ENCODE measurements around the gene PDCD1LG2. TPM values are rescaled to one million over a fixed set of nuclear protein-coding genes. Genes with fewer than 3 reads are reported as not detected.

PDCD1LG2 gene
- total and polyA plus RNA-seq, 2 experiments from 2014 or later: not detected

GRCh38 chr9:5466005-5466404, 44.3 kb upstream of the PDCD1LG2 start (continued):
- TF ChIP-seq ETS1 (IDR thresholded peaks at IDR 0.05): no peak

- H3K27ac Mint-ChIP-seq: no peak overlapping the region
Measured at GRCh38 chr9:5466766-5467165, 43.6 kb upstream of the PDCD1LG2 start.

More at GRCh38 chr9:5466766-5467165, 43.6 kb upstream of the PDCD1LG2 start:
- Histone ChIP-seq H3K27ac (ENCODE audit: low read depth) (no peak overlapping the region), H3K4me3 (no peak overlapping the region), H4K20me1 (replicated peaks; ENCODE audit: insufficient read depth) (no peaks in the 10 kb centered on the region), H3K4me1 (ENCODE audit: insufficient read depth) (no peaks in the 10 kb centered on the region), H3K9me2 (ENCODE audit: insufficient read depth) (no peaks in the 10 kb centered on the region), H3K4me2 (no peak overlapping the region), H3K27me3 (ENCODE audit: insufficient read depth) (no peaks in the 10 kb centered on the region), H3K79me2 (replicated peaks; ENCODE audit: insufficient read depth) (no peaks in the 10 kb centered on the region), H3K36me3 (ENCODE audit: insufficient read depth) (no peaks in the 10 kb centered on the region), H2AFZ (no peak overlapping the region), H3F3A (replicated peaks; ENCODE audit: low read depth) (no peaks in the 10 kb centered on the region)
- no peaks in the 10 kb centered on the region for H3K9me3 Mint-ChIP-seq
- H3K36me3 Mint-ChIP-seq (ENCODE audit: low read depth): no peaks in the 10 kb centered on the region
- DNase-seq (ENCODE audit: low spot score) (no peak), ATAC-seq (no peak)
- TF ChIP-seq STAT1 (IDR thresholded peaks at IDR 0.05; ENCODE audit: unreplicated experiment) (no peak), NANOG (IDR thresholded peaks at IDR 0.05; ENCODE audit: borderline replicate concordance) (no peak), REST (IDR thresholded peaks at IDR 0.05; ENCODE audit: unreplicated experiment) (no peak), EZH2phosphoT487 (IDR thresholded peaks at IDR 0.05; ENCODE audit: unreplicated experiment) (no peak), POLR2AphosphoS5 (IDR thresholded peaks at IDR 0.05; ENCODE audit: low read depth) (no peak), CREB1 (CRISPR knock-in tag; IDR thresholded peaks at IDR 0.05; ENCODE audit: low read depth) (no peak), ZNF462 (CRISPR knock-in tag; IDR thresholded peaks at IDR 0.05) (no peak)
- H3K4me1 Mint-ChIP-seq: no peaks in the 10 kb centered on the region; the same call in 2 of the 3 replicates
- H3K4me3 Mint-ChIP-seq: no peak overlapping the region
- H3K27me3 Mint-ChIP-seq (ENCODE audit: insufficient read depth, low read depth, poor library complexity): no peaks in the 10 kb centered on the region

All from GM23338 (cell line).